ENCODE data around the gene OR1F1.

The OR1F1 gene

GRCh38 chr16:3145660-3146059, 42.3 kb upstream of the OR1F1 start:
- no peak overlapping the region for H4K8ac ChIP-seq (ENCODE audit: low read depth, low read length)
- H4K91ac ChIP-seq (ENCODE audit: low read depth, low read length, poor library complexity) = no peak overlapping the region
- H3K27me3 ChIP-seq (ENCODE audit: control insufficient read depth in 3 of 3, insufficient read depth in 3 of 3, low read depth in 1 of 3, low read length in 3 of 3) = peaks cover 0 to 12% (median 10%) of the 10 kb centered on the region in 3 experiments
- H2AK5ac ChIP-seq (ENCODE audit: low read depth, low read length) = peak overlapping the region; percentile 75
- H3K79me1 ChIP-seq (ENCODE audit: low read depth, low read length) = peaks cover 3% of the 10 kb centered on the region
- no peak overlapping the region for H3K4ac ChIP-seq (ENCODE audit: low read length)
- peak overlapping the region; percentile 55 for H3K23ac ChIP-seq (ENCODE audit: low read depth, low read length, poor library complexity)
- peak overlapping the region; percentile 38 for H3K18ac ChIP-seq (ENCODE audit: low read length)
- H3K4me1 ChIP-seq (ENCODE audit: control insufficient read depth in 2 of 2, insufficient read depth in 1 of 2, low read depth in 1 of 2, low read length in 2 of 2) = peaks cover 2% of the 10 kb centered on the region in 2 donors
- H2BK120ac ChIP-seq (ENCODE audit: low read depth, low read length) = no peak overlapping the region
- WGBS, 2 donors (ENCODE audit: extremely low coverage in 2 of 2, insufficient read length in 2 of 2, insufficient replicate concordance in 1 of 2) = no CpG with 5 or more reads among the region's 12 CpGs
- H3K9me3 ChIP-seq (replicated peaks in 1 of 2; ENCODE audit: control insufficient read depth in 2 of 2, insufficient read depth in 1 of 2, low read depth in 1 of 2, low read length in 2 of 2) = no peaks in the 10 kb centered on the region
- peaks cover 20% of the 10 kb centered on the region in 2 donors for H3K36me3 ChIP-seq (replicated peaks in 1 of 2; ENCODE audit: control insufficient read depth in 2 of 2, insufficient read depth in 2 of 2, low read length in 2 of 2)
- H2BK12ac ChIP-seq (ENCODE audit: low read length) = no peak overlapping the region
- no peak overlapping the region for H2BK5ac ChIP-seq (ENCODE audit: low read length)
- no peak overlapping the region for H3K14ac ChIP-seq (ENCODE audit: low read length)
- no peak overlapping the region for H2AFZ ChIP-seq (ENCODE audit: low read length)
- DNase-seq (ENCODE audit: low spot score) = no peak
- H3K27ac ChIP-seq (replicated peaks; ENCODE audit: low read length) = no peak overlapping the region
- no peak overlapping the region for H2BK15ac ChIP-seq (ENCODE audit: low read length)
- no peak overlapping the region for H3K4me3 ChIP-seq (ENCODE audit: low read length in 2 of 2)
- no peak overlapping the region for H3K9ac ChIP-seq (ENCODE audit: low read depth, low read length, poor library complexity)
- no peak overlapping the region for H3K4me2 ChIP-seq (ENCODE audit: insufficient read depth, low read length, poor library complexity, severe bottlenecking)

GRCh38 chr16:3147046-3147756, 40.8 kb upstream of the OR1F1 start:
- Histone ChIP-seq H3K9ac (ENCODE audit: low read depth, low read length, poor library complexity) (peak overlapping the region; percentile 4), H2AFZ (ENCODE audit: low read length) (no peak overlapping the region), H3K4me1 (ENCODE audit: control insufficient read depth in 2 of 2, insufficient read depth in 1 of 2, low read depth in 1 of 2, low read length in 2 of 2) (peaks cover 2 to 4% of the 10 kb centered on the region in 2 donors), H2AK5ac (ENCODE audit: low read depth, low read length) (peak overlapping the region; percentile 90), H3K4me3 (ENCODE audit: low read length in 2 of 2) (no peak overlapping the region), H3K9me3 (replicated peaks in 1 of 2; ENCODE audit: control insufficient read depth in 2 of 2, insufficient read depth in 1 of 2, low read depth in 1 of 2, low read length in 2 of 2) (no peaks in the 10 kb centered on the region), H2BK15ac (ENCODE audit: low read length) (peak overlapping the region; percentile 81), H3K79me1 (ENCODE audit: low read depth, low read length) (peaks cover 2% of the 10 kb centered on the region), H2BK120ac (ENCODE audit: low read depth, low read length) (no peak overlapping the region), H3K4ac (ENCODE audit: low read length) (no peak overlapping the region), H2BK5ac (ENCODE audit: low read length) (no peak overlapping the region), H2BK12ac (ENCODE audit: low read length) (peak overlapping the region; percentile 84), H3K27me3 (ENCODE audit: control insufficient read depth in 3 of 3, insufficient read depth in 3 of 3, low read depth in 1 of 3, low read length in 3 of 3) (peaks cover 0 to 12% (median 10%) of the 10 kb centered on the region in 3 experiments), H3K14ac (ENCODE audit: low read length) (no peak overlapping the region), H3K18ac (ENCODE audit: low read length) (no peak overlapping the region), H3K4me2 (ENCODE audit: insufficient read depth, low read length, poor library complexity, severe bottlenecking) (no peak overlapping the region), H3K27ac (replicated peaks; ENCODE audit: low read length) (no peak overlapping the region), H3K36me3 (replicated peaks in 1 of 2; ENCODE audit: control insufficient read depth in 2 of 2, insufficient read depth in 2 of 2, low read length in 2 of 2) (peaks cover 6 to 7% of the 10 kb centered on the region in 2 donors), H4K91ac (ENCODE audit: low read depth, low read length, poor library complexity) (no peak overlapping the region), H4K8ac (ENCODE audit: low read depth, low read length) (no peak overlapping the region), H3K23ac (ENCODE audit: low read depth, low read length, poor library complexity) (no peak overlapping the region)
- WGBS, 2 donors (ENCODE audit: extremely low coverage in 2 of 2, insufficient read length in 2 of 2, insufficient replicate concordance in 1 of 2) = no CpG with 5 or more reads among the region's 16 CpGs
- DNase-seq (ENCODE audit: low spot score) = no peak

GRCh38 chr16:3147757-3148104, 40.3 kb upstream of the OR1F1 start:
- no peak overlapping the region for H3K14ac ChIP-seq (ENCODE audit: low read length)
- H2BK120ac ChIP-seq (ENCODE audit: low read depth, low read length) = no peak overlapping the region
- no peak overlapping the region for H4K91ac ChIP-seq (ENCODE audit: low read depth, low read length, poor library complexity)
- H3K4ac ChIP-seq (ENCODE audit: low read length) = no peak overlapping the region
- H2BK15ac ChIP-seq (ENCODE audit: low read length) = peak overlapping the region; percentile 81
- H3K79me1 ChIP-seq (ENCODE audit: low read depth, low read length) = no peaks in the 10 kb centered on the region
- WGBS, 2 donors (ENCODE audit: extremely low coverage in 2 of 2, insufficient read length in 2 of 2, insufficient replicate concordance in 1 of 2) = no CpG with 5 or more reads among the region's 5 CpGs
- no peak overlapping the region for H3K9ac ChIP-seq (ENCODE audit: low read depth, low read length, poor library complexity)
- peaks cover under 1 to 2% of the 10 kb centered on the region in 2 donors for H3K36me3 ChIP-seq (replicated peaks in 1 of 2; ENCODE audit: control insufficient read depth in 2 of 2, insufficient read depth in 2 of 2, low read length in 2 of 2)
- no peak overlapping the region for H4K8ac ChIP-seq (ENCODE audit: low read depth, low read length)
- no peaks in the 10 kb centered on the region for H3K9me3 ChIP-seq (replicated peaks in 1 of 2; ENCODE audit: control insufficient read depth in 2 of 2, insufficient read depth in 1 of 2, low read depth in 1 of 2, low read length in 2 of 2)
- DNase-seq (ENCODE audit: low spot score) = no peak
- peaks cover 2 to 4% of the 10 kb centered on the region in 2 donors for H3K4me1 ChIP-seq (ENCODE audit: control insufficient read depth in 2 of 2, insufficient read depth in 1 of 2, low read depth in 1 of 2, low read length in 2 of 2)
- no peak overlapping the region for H3K27ac ChIP-seq (replicated peaks; ENCODE audit: low read length)
- H2BK12ac ChIP-seq (ENCODE audit: low read length) = no peak overlapping the region
- H3K18ac ChIP-seq (ENCODE audit: low read length) = no peak overlapping the region
- H3K4me3 ChIP-seq (ENCODE audit: low read length in 2 of 2) = no peak overlapping the region
- no peak overlapping the region for H3K4me2 ChIP-seq (ENCODE audit: insufficient read depth, low read length, poor library complexity, severe bottlenecking)
- no peak overlapping the region for H3K23ac ChIP-seq (ENCODE audit: low read depth, low read length, poor library complexity)
- peak overlapping the region; percentile 90 for H2AK5ac ChIP-seq (ENCODE audit: low read depth, low read length)
- H2AFZ ChIP-seq (ENCODE audit: low read length) = no peak overlapping the region
- H3K27me3 ChIP-seq (ENCODE audit: control insufficient read depth in 3 of 3, insufficient read depth in 3 of 3, low read depth in 1 of 3, low read length in 3 of 3) = peaks cover 0 to 12% (median 10%) of the 10 kb centered on the region in 3 experiments
- H2BK5ac ChIP-seq (ENCODE audit: low read length) = no peak overlapping the region

GRCh38 chr16:3148256-3149192, 39.5 kb upstream of the OR1F1 start:
- Histone ChIP-seq H3K79me1 (ENCODE audit: low read depth, low read length) (no peaks in the 10 kb centered on the region), H3K9me3 (replicated peaks in 1 of 2; ENCODE audit: control insufficient read depth in 2 of 2, insufficient read depth in 1 of 2, low read depth in 1 of 2, low read length in 2 of 2) (no peaks in the 10 kb centered on the region), H3K14ac (ENCODE audit: low read length) (no peak overlapping the region), H3K9ac (ENCODE audit: low read depth, low read length, poor library complexity) (no peak overlapping the region), H2AFZ (ENCODE audit: low read length) (no peak overlapping the region), H3K36me3 (replicated peaks in 1 of 2; ENCODE audit: control insufficient read depth in 2 of 2, insufficient read depth in 2 of 2, low read length in 2 of 2) (no peaks in the 10 kb centered on the region), H2AK5ac (ENCODE audit: low read depth, low read length) (no peak overlapping the region), H3K27me3 (ENCODE audit: control insufficient read depth in 3 of 3, insufficient read depth in 3 of 3, low read depth in 1 of 3, low read length in 3 of 3) (peaks cover 0 to 12% (median 10%) of the 10 kb centered on the region in 3 experiments), H3K4me1 (ENCODE audit: control insufficient read depth in 2 of 2, insufficient read depth in 1 of 2, low read depth in 1 of 2, low read length in 2 of 2) (peaks cover 2 to 4% of the 10 kb centered on the region in 2 donors), H2BK120ac (ENCODE audit: low read depth, low read length) (no peak overlapping the region), H2BK12ac (ENCODE audit: low read length) (no peak overlapping the region), H3K27ac (replicated peaks; ENCODE audit: low read length) (no peak overlapping the region), H3K23ac (ENCODE audit: low read depth, low read length, poor library complexity) (peak overlapping the region; percentile 39), H3K4me3 (ENCODE audit: low read length in 2 of 2) (no peak overlapping the region), H3K4me2 (ENCODE audit: insufficient read depth, low read length, poor library complexity, severe bottlenecking) (no peak overlapping the region), H4K8ac (ENCODE audit: low read depth, low read length) (no peak overlapping the region), H2BK15ac (ENCODE audit: low read length) (peak overlapping the region; percentile 9), H3K4ac (ENCODE audit: low read length) (no peak overlapping the region), H3K18ac (ENCODE audit: low read length) (no peak overlapping the region), H4K91ac (ENCODE audit: low read depth, low read length, poor library complexity) (no peak overlapping the region), H2BK5ac (ENCODE audit: low read length) (no peak overlapping the region)
- DNase-seq (ENCODE audit: low spot score) = no peak
- WGBS, 2 donors (ENCODE audit: extremely low coverage in 2 of 2, insufficient read length in 2 of 2, insufficient replicate concordance in 1 of 2) = no CpG with 5 or more reads among the region's 13 CpGs
